HEK293 (cell line): ENCODE results near the gene STX16.

Experiments
- CTCF ChIA-PET: fragments of 350-600 bp; formaldehyde crosslinking; extraction: SDS; loops from one replicate; lab custom pipeline; 2021; ENCODE audit warnings: antibody characterized with exemption; lab: Yijun Ruan, JAX
- POLR2A ChIA-PET: fragments of 300-600 bp; formaldehyde crosslinking; extraction: SDS; loops from one replicate; lab custom pipeline; 2020; ENCODE audit warnings: antibody characterized with exemption, inconsistent platforms; lab: Yijun Ruan, JAX
- H3K27ac ChIP-seq: fragments of 200-500 bp; sonication (Bioruptor generic); 2 replicates; pipeline ENCODE4 v1.5.1; 2014; ENCODE audit warnings: low read depth, low read length, control low read depth, inconsistent platforms; ENCODE audit errors: extremely low read depth
- H3K36me3 ChIP-seq, 2 experiments: fragments of 200-500 bp in 1 of 2; sonication (Bioruptor generic) in 1 of 2; 1 replicate in 1 of 2; 2 replicates in 1 of 2; pipeline ENCODE4 v1.5.1; 2014 to 2017; ENCODE audit warnings: inconsistent platforms in 2 of 2, low read length in 2 of 2; ENCODE audit not compliant: control insufficient read depth in 2 of 2, insufficient read depth in 1 of 2
- H3K4me1 ChIP-seq: fragments of 200-500 bp; sonication (Bioruptor generic); 2 replicates; pipeline ENCODE4 v1.5.1; 2014; ENCODE audit warnings: mild to moderate bottlenecking, low read length, inconsistent platforms; ENCODE audit not compliant: control insufficient read depth, insufficient read depth
- H3K4me3 ChIP-seq: 2 replicates; pipeline ENCODE4 v1.5.1; 2011; ENCODE audit warnings: low read depth, mild to moderate bottlenecking, control low read depth, low read length, moderate library complexity
- H3K9me3 ChIP-seq: fragments of 200-500 bp; sonication (Bioruptor generic); 2 replicates; pipeline ENCODE4 v1.5.1; 2014; ENCODE audit warnings: low read depth, low read length, inconsistent platforms; ENCODE audit not compliant: control insufficient read depth, insufficient read depth
- ELK4 ChIP-seq: IDR thresholded peaks from 2 replicates; pipeline ENCODE4 v1.6.1; 2011; ENCODE audit warnings: mild to moderate bottlenecking, low read depth, low read length, borderline replicate concordance
- GFI1B ChIP-seq: fragments of 450-650 bp; formaldehyde crosslinking; IDR thresholded peaks from 2 replicates; pipeline ENCODE4 v1.5.1; 2016; ENCODE audit warnings: missing biosample characterization, missing genetic modification characterization
- HOXA7 ChIP-seq: sonication (generic); formaldehyde crosslinking; IDR thresholded peaks from 2 replicates; pipeline ENCODE4 v1.8.1; 2022; ENCODE audit warnings: missing genetic modification reagents, borderline replicate concordance
- MYNN ChIP-seq: fragments of 450-650 bp; formaldehyde crosslinking; IDR thresholded peaks from 2 replicates; pipeline ENCODE4 v1.5.1; 2016; ENCODE audit warnings: missing biosample characterization, missing genetic modification characterization, borderline replicate concordance
- PBX3 ChIP-seq: sonication (generic); formaldehyde crosslinking; IDR thresholded peaks from 2 replicates; pipeline ENCODE4 v1.8.1; 2022; ENCODE audit warnings: mild to moderate bottlenecking, moderate library complexity, missing genetic modification reagents
- SALL2 ChIP-seq: fragments of 450-650 bp; formaldehyde crosslinking; IDR thresholded peaks from 2 replicates; pipeline ENCODE4 v1.5.0; 2017; ENCODE audit warnings: missing biosample characterization, mild to moderate bottlenecking, missing genetic modification characterization, borderline replicate concordance
- SETDB1 ChIP-seq: IDR thresholded peaks from one replicate; pipeline ENCODE4 v1.6.1; 2017; ENCODE audit warnings: mild to moderate bottlenecking, low read length, moderate library complexity, mixed read lengths; ENCODE audit not compliant: insufficient read length
- SP2 ChIP-seq: fragments of 450-650 bp; formaldehyde crosslinking; IDR thresholded peaks from 2 replicates; pipeline ENCODE4 v1.5.1; 2016; ENCODE audit warnings: missing biosample characterization, missing genetic modification characterization
- ZFP3 ChIP-seq: fragments of 450-650 bp; formaldehyde crosslinking; IDR thresholded peaks from 2 replicates; pipeline ENCODE4 v1.5.1; 2016; ENCODE audit warnings: low read depth, missing biosample characterization, missing genetic modification characterization
- ZIC2 ChIP-seq: fragments of 450-650 bp; formaldehyde crosslinking; IDR thresholded peaks from 2 replicates; pipeline ENCODE4 v1.5.1; 2016; ENCODE audit warnings: missing biosample characterization, missing genetic modification characterization
- ZNF133 ChIP-seq: fragments of 450-650 bp; formaldehyde crosslinking; IDR thresholded peaks from 2 replicates; pipeline ENCODE4 v1.5.1; 2016; ENCODE audit warnings: missing biosample characterization, missing genetic modification characterization
- ZNF16 ChIP-seq: fragments of 450-650 bp; formaldehyde crosslinking; IDR thresholded peaks from 2 replicates; pipeline ENCODE4 v1.5.1; 2016; ENCODE audit warnings: low read depth, missing biosample characterization, missing genetic modification characterization
- ZNF174 ChIP-seq: fragments of 450-650 bp; formaldehyde crosslinking; IDR thresholded peaks from 2 replicates; pipeline ENCODE4 v1.5.0; 2017; ENCODE audit warnings: missing biosample characterization, mild to moderate bottlenecking, missing genetic modification characterization
- ZNF202 ChIP-seq: fragments of 450-650 bp; formaldehyde crosslinking; IDR thresholded peaks from 2 replicates; pipeline ENCODE4 v1.5.1; 2016; ENCODE audit warnings: missing biosample characterization, missing genetic modification characterization, borderline replicate concordance
- ZNF266 ChIP-seq: fragments of 450-650 bp; formaldehyde crosslinking; IDR thresholded peaks from 2 replicates; pipeline ENCODE4 v1.5.1; 2016; ENCODE audit warnings: missing biosample characterization, missing genetic modification characterization, low read depth
- ZNF335 ChIP-seq: fragments of 450-650 bp; formaldehyde crosslinking; conservative IDR thresholded peaks from 2 replicates; pipeline ENCODE4 v1.5.1; 2016; ENCODE audit warnings: missing biosample characterization, missing genetic modification characterization
- ZNF404 ChIP-seq: fragments of 450-650 bp; formaldehyde crosslinking; IDR thresholded peaks from 2 replicates; pipeline ENCODE4 v1.5.1; 2017; ENCODE audit warnings: missing biosample characterization, missing genetic modification characterization
- ZNF558 ChIP-seq: fragments of 450-650 bp; formaldehyde crosslinking; IDR thresholded peaks from 2 replicates; pipeline ENCODE4 v1.5.1; 2016; ENCODE audit warnings: missing biosample characterization, missing genetic modification characterization
- ZNF561 ChIP-seq: fragments of 450-650 bp; IDR thresholded peaks from 2 replicates; pipeline ENCODE4 v1.5.1; 2018; ENCODE audit warnings: missing biosample characterization, missing genetic modification characterization, borderline replicate concordance
- ZNF621 ChIP-seq: fragments of 450-650 bp; formaldehyde crosslinking; IDR thresholded peaks from 2 replicates; pipeline ENCODE4 v1.5.1; 2017; ENCODE audit warnings: missing biosample characterization, missing genetic modification characterization
- ZNF677 ChIP-seq: fragments of 450-650 bp; IDR thresholded peaks from 2 replicates; pipeline ENCODE4 v1.5.0; 2018; ENCODE audit warnings: missing biosample characterization, mild to moderate bottlenecking, missing genetic modification characterization, moderate library complexity
- ZNF776 ChIP-seq: fragments of 450-650 bp; formaldehyde crosslinking; IDR thresholded peaks from 2 replicates; pipeline ENCODE4 v1.5.0; 2017; ENCODE audit warnings: missing biosample characterization, missing genetic modification characterization, borderline replicate concordance
- TF ChIP-seq, protein P1 (sequence below): fragments of 450-650 bp; formaldehyde crosslinking; IDR thresholded peaks from 2 replicates; pipeline ENCODE4 v1.5.1; 2017; ENCODE audit warnings: missing biosample characterization, missing genetic modification characterization
- TF ChIP-seq, protein P2 (sequence below): fragments of 450-650 bp; formaldehyde crosslinking; IDR thresholded peaks from 2 replicates; pipeline ENCODE4 v1.5.1; 2016; ENCODE audit warnings: missing biosample characterization, missing genetic modification characterization

STX16 gene

GRCh38 chr20:58700121-58700821 lies 49.2 kb downstream of the STX16 start:
- H3K4me3 ChIP-seq, result no peak overlapping the region
- no peaks in the 10 kb centered on the region for H3K4me1 ChIP-seq
- peaks cover 0 to 73% of the 10 kb centered on the region in 2 experiments; a peak in 2 of 3 replicates for H3K36me3 ChIP-seq
- no peaks in the 10 kb centered on the region for H3K9me3 ChIP-seq
- POLR2A ChIA-PET, result no interaction called here
- no peak overlapping the region for H3K27ac ChIP-seq
- TF ChIP-seq ZFP3 (tag by site-specific recombination) (no peak), ZNF266 (no peak), SETDB1 (no peak), SP2 (tag by site-specific recombination) (no peak), ZNF558 (no peak), ZNF133 (tag by site-specific recombination) (no peak), HOXA7 (CRISPR knock-in tag) (no peak), ZNF202 (tag by site-specific recombination) (no peak), ZNF404 (no peak), GFI1B (tag by site-specific recombination) (no peak)
- TF ChIP-seq, protein P1, sequence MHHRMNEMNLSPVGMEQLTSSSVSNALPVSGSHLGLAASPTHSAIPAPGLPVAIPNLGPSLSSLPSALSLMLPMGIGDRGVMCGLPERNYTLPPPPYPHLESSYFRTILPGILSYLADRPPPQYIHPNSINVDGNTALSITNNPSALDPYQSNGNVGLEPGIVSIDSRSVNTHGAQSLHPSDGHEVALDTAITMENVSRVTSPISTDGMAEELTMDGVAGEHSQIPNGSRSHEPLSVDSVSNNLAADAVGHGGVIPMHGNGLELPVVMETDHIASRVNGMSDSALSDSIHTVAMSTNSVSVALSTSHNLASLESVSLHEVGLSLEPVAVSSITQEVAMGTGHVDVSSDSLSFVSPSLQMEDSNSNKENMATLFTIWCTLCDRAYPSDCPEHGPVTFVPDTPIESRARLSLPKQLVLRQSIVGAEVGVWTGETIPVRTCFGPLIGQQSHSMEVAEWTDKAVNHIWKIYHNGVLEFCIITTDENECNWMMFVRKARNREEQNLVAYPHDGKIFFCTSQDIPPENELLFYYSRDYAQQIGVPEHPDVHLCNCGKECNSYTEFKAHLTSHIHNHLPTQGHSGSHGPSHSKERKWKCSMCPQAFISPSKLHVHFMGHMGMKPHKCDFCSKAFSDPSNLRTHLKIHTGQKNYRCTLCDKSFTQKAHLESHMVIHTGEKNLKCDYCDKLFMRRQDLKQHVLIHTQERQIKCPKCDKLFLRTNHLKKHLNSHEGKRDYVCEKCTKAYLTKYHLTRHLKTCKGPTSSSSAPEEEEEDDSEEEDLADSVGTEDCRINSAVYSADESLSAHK (tag by site-specific recombination), result no peak
- CTCF ChIA-PET, result interaction anchor here (0.7 kb wide), 1 partner anchor 796 kb away, joined by 6 read pairs; no protein-coding TSS in a partner anchor

GRCh38 chr20:58700823-58701222 lies 49.7 kb downstream of the STX16 start:
- Histone ChIP-seq H3K27ac (no peak overlapping the region), H3K36me3 (peaks cover 0 to 71% of the 10 kb centered on the region in 2 experiments; a peak in 1 of 3 replicates), H3K4me1 (no peaks in the 10 kb centered on the region), H3K4me3 (no peak overlapping the region), H3K9me3 (no peaks in the 10 kb centered on the region)
- POLR2A ChIA-PET, result no interaction called here
- no peak for TF ChIP-seq ZIC2 (tag by site-specific recombination)
- no peak for TF ChIP-seq ZNF621 (tag by site-specific recombination)
- TF ChIP-seq ZNF561 (tag by site-specific recombination), result no peak
- TF ChIP-seq ZNF776 (tag by site-specific recombination), result no peak
- TF ChIP-seq ZNF677 (tag by site-specific recombination), result no peak
- TF ChIP-seq ZNF16 (tag by site-specific recombination), result no peak
- no peak for TF ChIP-seq PBX3 (CRISPR knock-in tag)
- no peak for TF ChIP-seq ZNF335 (tag by site-specific recombination)
- no peak for TF ChIP-seq ZNF174 (tag by site-specific recombination)
- no peak for TF ChIP-seq SALL2 (tag by site-specific recombination)
- TF ChIP-seq, protein P2, sequence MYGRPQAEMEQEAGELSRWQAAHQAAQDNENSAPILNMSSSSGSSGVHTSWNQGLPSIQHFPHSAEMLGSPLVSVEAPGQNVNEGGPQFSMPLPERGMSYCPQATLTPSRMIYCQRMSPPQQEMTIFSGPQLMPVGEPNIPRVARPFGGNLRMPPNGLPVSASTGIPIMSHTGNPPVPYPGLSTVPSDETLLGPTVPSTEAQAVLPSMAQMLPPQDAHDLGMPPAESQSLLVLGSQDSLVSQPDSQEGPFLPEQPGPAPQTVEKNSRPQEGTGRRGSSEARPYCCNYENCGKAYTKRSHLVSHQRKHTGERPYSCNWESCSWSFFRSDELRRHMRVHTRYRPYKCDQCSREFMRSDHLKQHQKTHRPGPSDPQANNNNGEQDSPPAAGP (tag by site-specific recombination), result no peak
- TF ChIP-seq ELK4, result no peak
- TF ChIP-seq GFI1B (tag by site-specific recombination), result no peak
- no peak for TF ChIP-seq MYNN (tag by site-specific recombination)
- CTCF ChIA-PET, result no interaction called here
